Dermis microvascular lymphatic vessel endothelial cell (primary cell): ENCODE results near the gene SNX22. TPM values are rescaled to one million over a fixed set of nuclear protein-coding genes. Genes with fewer than 3 reads are reported as not detected.

Experiments
- DNase-seq, 2 donors: peaks; one replicate each; pipeline versions ENCODE4 v3.0.0 to v3.0.0-alpha.2; 2010; ENCODE audit warnings: low read depth in 2 of 2
- total RNA-seq: library from RNA; depleted of rRNA; stranded (reverse); fragments of >200 nt; gene quantifications from 2 replicates; pipeline ENCODE4 v1.2.1, GENCODE V29; 2014

The SNX22 gene
- total RNA-seq, 1 donor from 2014 or later = under 0.01 TPM

GRCh38 chr15:64133623-64134344 lies 17.7 kb upstream of the SNX22 start:
- no peak for DNase-seq

- no peak for DNase-seq
These were observed 17.1 kb upstream of the SNX22 start for GRCh38 chr15:64134345-64134829.

- no peak for DNase-seq
These were observed 15.2 kb upstream of the SNX22 start for GRCh38 chr15:64136347-64136746.

GRCh38 chr15:64137226-64137833 lies 14.2 kb upstream of the SNX22 start:
- DNase-seq = no peak

- DNase-seq = no peak
These were observed 13.1 kb upstream of the SNX22 start for GRCh38 chr15:64138331-64138941.

- no peak for DNase-seq
These were observed 9.6 kb upstream of the SNX22 start for GRCh38 chr15:64141798-64142512.

- no peak for DNase-seq
These were observed 8.3 kb upstream of the SNX22 start for GRCh38 chr15:64143276-64143675.

GRCh38 chr15:64144192-64144564 lies 7.4 kb upstream of the SNX22 start:
- no peak for DNase-seq

- DNase-seq = no peak
These were observed 6.8 kb upstream of the SNX22 start for GRCh38 chr15:64144565-64145281.

- no peak for DNase-seq
These were observed 5.5 kb upstream of the SNX22 start for GRCh38 chr15:64146041-64146440.

GRCh38 chr15:64146520-64146884 lies 5.0 kb upstream of the SNX22 start:
- no peak for DNase-seq

- DNase-seq = no peak
These were observed 4.4 kb upstream of the SNX22 start for GRCh38 chr15:64146885-64147681.

- no peak for DNase-seq
These were observed 3.4 kb upstream of the SNX22 start for GRCh38 chr15:64148168-64148567.

- no peak for DNase-seq
These were observed 3.0 kb upstream of the SNX22 start for GRCh38 chr15:64148581-64148980.

- DNase-seq = peak in 1 of 2 donors; percentile 29
These were observed 2.1 kb upstream of the SNX22 start for GRCh38 chr15:64149424-64149823.

GRCh38 chr15:64149893-64150578 lies 1.5 kb upstream of the SNX22 start:
- DNase-seq = no peak

GRCh38 chr15:64152507-64153387 lies 1.2 kb downstream of the SNX22 start:
- DNase-seq = no peak

GRCh38 chr15:64153480-64154367 lies 2.2 kb downstream of the SNX22 start:
- DNase-seq = peak; percentile 63 to 87
